Measurements from ENCODE around the gene KDF1. TPM values are rescaled to one million over a fixed set of nuclear protein-coding genes. Genes with fewer than 3 reads are reported as not detected.

Gene KDF1
- polyA plus RNA-seq (2012; ENCODE audit: insufficient read depth, insufficient read length): not detected

- no peak for DNase-seq (ENCODE audit: low read depth, low spot score)
Observed at GRCh38 chr1:26959722-26960624, at the start of gene KDF1. Gene KDF1 (minus strand): TSS chr1:26960468. CDS start chr1:26952380, 8,088 bp downstream.

GRCh38 chr1:27009601-27010197, 49.4 kb upstream of the KDF1 start:
- H3K4me3 ChIP-seq (ENCODE audit: low read length): no peak overlapping the region

More at GRCh38 chr1:26959722-26960624, at the start of gene KDF1:
- no peak within 1 kb of the TSS for H3K4me3 ChIP-seq (ENCODE audit: low read length)

GRCh38 chr1:27007909-27008582, 47.8 kb upstream of the KDF1 start:
- no peak for DNase-seq (ENCODE audit: low read depth, low spot score)
- no peak overlapping the region for H3K4me3 ChIP-seq (ENCODE audit: low read length)

More at GRCh38 chr1:27009601-27010197, 49.4 kb upstream of the KDF1 start:
- no peak for DNase-seq (ENCODE audit: low read depth, low spot score)

- no peak overlapping the region for H3K4me3 ChIP-seq (ENCODE audit: low read length)
- no peak for DNase-seq (ENCODE audit: low read depth, low spot score)
Observed at GRCh38 chr1:27006683-27007082, 46.4 kb upstream of the KDF1 start.

GRCh38 chr1:27005648-27006496, 45.6 kb upstream of the KDF1 start:
- DNase-seq (ENCODE audit: low read depth, low spot score): no peak
- H3K4me3 ChIP-seq (ENCODE audit: low read length): no peak overlapping the region

GRCh38 chr1:27005166-27005530, 44.9 kb upstream of the KDF1 start:
- no peak overlapping the region for H3K4me3 ChIP-seq (ENCODE audit: low read length)

GRCh38 chr1:27004471-27005165, 44.4 kb upstream of the KDF1 start:
- H3K4me3 ChIP-seq (ENCODE audit: low read length): no peak overlapping the region
- no peak for DNase-seq (ENCODE audit: low read depth, low spot score)

More at GRCh38 chr1:27005166-27005530, 44.9 kb upstream of the KDF1 start:
- DNase-seq (ENCODE audit: low read depth, low spot score): no peak

- no peak overlapping the region for H3K4me3 ChIP-seq (ENCODE audit: low read length)
- DNase-seq (ENCODE audit: low read depth, low spot score): no peak
Observed at GRCh38 chr1:27003745-27004470, 43.6 kb upstream of the KDF1 start.

GRCh38 chr1:27001570-27002360, 41.5 kb upstream of the KDF1 start:
- no peak overlapping the region for H3K4me3 ChIP-seq (ENCODE audit: low read length)
- DNase-seq (ENCODE audit: low read depth, low spot score): no peak

- no peak overlapping the region for H3K4me3 ChIP-seq (ENCODE audit: low read length)
- DNase-seq (ENCODE audit: low read depth, low spot score): no peak
Observed at GRCh38 chr1:27000817-27001460, 40.7 kb upstream of the KDF1 start.

- H3K4me3 ChIP-seq (ENCODE audit: low read length): no peak overlapping the region
- no peak for DNase-seq (ENCODE audit: low read depth, low spot score)
Observed at GRCh38 chr1:27000090-27000816, 40.0 kb upstream of the KDF1 start.

GRCh38 chr1:26999440-26999987, 39.2 kb upstream of the KDF1 start:
- DNase-seq (ENCODE audit: low read depth, low spot score): no peak
- H3K4me3 ChIP-seq (ENCODE audit: low read length): no peak overlapping the region

- no peak overlapping the region for H3K4me3 ChIP-seq (ENCODE audit: low read length)
- DNase-seq (ENCODE audit: low read depth, low spot score): no peak
Observed at GRCh38 chr1:26998429-26999300, 38.4 kb upstream of the KDF1 start.

- H3K4me3 ChIP-seq (ENCODE audit: low read length): no peak overlapping the region
- DNase-seq (ENCODE audit: low read depth, low spot score): no peak
Observed at GRCh38 chr1:26996665-26997064, 36.4 kb upstream of the KDF1 start.

- DNase-seq (ENCODE audit: low read depth, low spot score): no peak
- no peak overlapping the region for H3K4me3 ChIP-seq (ENCODE audit: low read length)
Observed at GRCh38 chr1:26996024-26996423, 35.8 kb upstream of the KDF1 start.

Measured in Jurkat, Clone E6-1 (cell line).